ENCODE results near the gene ALDH4A1.

- TF ChIP-seq CTCF (IDR thresholded peaks at IDR 0.05), result no peak
- TF ChIP-seq POLR2AphosphoS5 (IDR thresholded peaks at IDR 0.05), result no peak
Measured at GRCh38 chr1:18830596-18830995, 71.8 kb downstream of the ALDH4A1 start.
